Putamen (tissue), 1 donor: ENCODE results near the gene ABCD3.
"Not testable (repeated sequence)": the region's sequence is repeated elsewhere in the genome, so short reads cannot be mapped to it uniquely, and the experiment has no call there.

ENCODE experiments used
- DNase-seq: peaks from one replicate; pipeline ENCODE4 v3.0.0-alpha.2; 2016; ENCODE audit warnings: low spot score

The ABCD3 gene

GRCh38 chr1:94417978-94418663 is at the start of gene ABCD3:
ABCD3 (plus strand) TSS chr1:94418389; CDS start chr1:94418479, 90 bp downstream.
- DNase-seq: peak; percentile 97

- DNase-seq: not testable (repeated sequence)
These were observed 45.4 kb upstream of the ABCD3 start for GRCh38 chr1:94372771-94373170.

- DNase-seq: not testable (repeated sequence)
These were observed 44.9 kb upstream of the ABCD3 start for GRCh38 chr1:94373311-94373710.

DNA sequence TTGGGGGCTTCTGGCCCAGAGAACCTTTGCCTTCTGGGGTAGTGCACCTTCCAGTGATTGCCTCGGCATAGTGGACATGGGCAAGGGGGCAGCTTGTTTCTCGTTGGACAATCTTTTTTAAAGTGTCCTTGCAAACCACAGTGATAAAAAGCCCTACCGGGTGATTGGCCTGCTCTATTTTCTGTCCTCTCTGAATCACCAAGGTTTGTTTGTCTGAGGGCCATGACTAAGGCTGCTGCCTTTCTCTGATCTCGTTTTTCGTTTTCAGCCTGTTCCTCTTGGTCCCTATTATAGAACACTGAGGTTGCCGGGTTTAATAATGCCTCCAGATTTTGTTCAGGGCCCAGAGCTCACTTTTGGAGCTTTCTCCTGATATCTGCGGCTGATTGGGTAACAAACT is 42.5 kb upstream of the ABCD3 start:
- DNase-seq: not testable (repeated sequence)

GRCh38 chr1:94378493-94378892 is 39.7 kb upstream of the ABCD3 start:
- DNase-seq: not testable (repeated sequence)

GRCh38 chr1:94379615-94380014 is 38.6 kb upstream of the ABCD3 start:
- no peak for DNase-seq

DNA sequence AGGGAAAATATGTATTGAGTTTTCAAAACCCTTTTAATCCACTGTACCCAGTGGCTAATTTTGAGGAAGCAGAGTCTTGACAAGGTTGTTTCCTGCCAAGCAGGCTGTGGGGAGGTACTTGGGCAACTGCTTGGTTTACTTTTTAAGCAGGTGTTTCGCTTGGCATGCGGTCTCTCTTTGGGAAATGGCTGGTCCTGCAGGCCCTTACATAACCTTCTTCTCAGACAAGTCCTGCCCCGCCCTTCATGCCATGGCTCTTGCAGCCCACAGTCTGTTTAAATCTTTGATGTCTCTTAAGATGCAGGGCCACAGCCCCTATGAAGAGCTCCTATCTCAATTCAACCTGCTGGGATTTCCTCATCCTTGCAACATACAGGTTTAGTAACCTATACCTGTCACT is 36.0 kb upstream of the ABCD3 start:
- no peak for DNase-seq

DNA sequence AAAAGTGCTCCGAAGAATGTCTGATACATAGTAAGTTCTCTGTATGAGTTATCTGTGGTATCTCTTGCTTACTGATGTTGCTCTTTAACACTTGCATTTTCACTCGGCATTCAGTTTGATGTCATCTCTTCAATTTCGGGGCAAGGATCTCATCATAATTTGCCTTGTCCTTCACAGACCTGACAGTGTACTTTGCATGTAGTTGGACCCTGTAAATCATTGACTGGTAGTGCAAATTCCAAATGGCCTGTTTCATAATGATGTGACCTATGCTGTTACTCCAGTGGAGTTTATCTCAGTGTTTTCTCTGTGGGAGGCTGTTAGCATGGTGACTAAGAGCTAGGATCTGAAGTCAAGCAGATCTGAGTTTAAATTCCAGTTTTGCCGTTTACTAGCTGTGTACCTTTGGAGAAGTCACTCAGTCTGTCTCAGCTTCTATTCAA is 34.2 kb upstream of the ABCD3 start:
- no peak for DNase-seq

DNA sequence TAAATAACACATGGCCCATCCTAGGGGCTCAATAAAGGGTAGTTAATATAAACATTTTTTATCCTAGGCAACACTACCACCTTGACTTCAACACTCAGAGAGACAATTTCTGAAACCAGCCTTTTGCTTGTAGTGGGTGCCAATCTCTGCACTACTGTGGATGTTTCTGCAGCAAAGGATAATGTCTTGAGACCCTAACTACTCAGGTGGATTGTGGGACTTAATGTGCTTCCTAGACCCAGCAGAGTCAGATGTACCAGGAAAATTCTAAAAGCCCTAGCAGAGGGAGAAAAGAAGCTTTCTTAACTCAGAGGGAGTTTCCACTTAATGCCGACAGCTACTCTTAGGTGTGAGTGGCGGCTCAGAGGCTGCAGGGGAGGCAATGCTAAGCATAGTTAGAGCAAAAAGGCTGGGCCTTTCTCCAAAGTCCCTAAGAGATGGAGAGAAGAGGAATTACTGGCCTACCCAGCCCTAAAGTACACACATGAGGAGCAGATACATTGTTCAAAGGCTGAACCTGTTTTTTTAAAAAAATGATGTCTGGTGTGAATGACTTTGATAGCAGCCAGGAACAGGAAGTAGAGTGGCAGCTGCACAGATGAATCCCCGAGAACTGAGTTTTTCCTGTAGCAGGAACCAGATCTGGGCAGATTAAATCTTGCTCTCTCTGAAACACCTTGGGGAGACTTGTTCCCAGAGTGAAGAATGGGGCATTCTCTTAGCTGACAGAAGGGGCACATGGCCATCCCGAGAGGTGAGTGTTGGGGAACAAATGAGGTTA is 33.5 kb upstream of the ABCD3 start:
- DNase-seq: no peak

DNA sequence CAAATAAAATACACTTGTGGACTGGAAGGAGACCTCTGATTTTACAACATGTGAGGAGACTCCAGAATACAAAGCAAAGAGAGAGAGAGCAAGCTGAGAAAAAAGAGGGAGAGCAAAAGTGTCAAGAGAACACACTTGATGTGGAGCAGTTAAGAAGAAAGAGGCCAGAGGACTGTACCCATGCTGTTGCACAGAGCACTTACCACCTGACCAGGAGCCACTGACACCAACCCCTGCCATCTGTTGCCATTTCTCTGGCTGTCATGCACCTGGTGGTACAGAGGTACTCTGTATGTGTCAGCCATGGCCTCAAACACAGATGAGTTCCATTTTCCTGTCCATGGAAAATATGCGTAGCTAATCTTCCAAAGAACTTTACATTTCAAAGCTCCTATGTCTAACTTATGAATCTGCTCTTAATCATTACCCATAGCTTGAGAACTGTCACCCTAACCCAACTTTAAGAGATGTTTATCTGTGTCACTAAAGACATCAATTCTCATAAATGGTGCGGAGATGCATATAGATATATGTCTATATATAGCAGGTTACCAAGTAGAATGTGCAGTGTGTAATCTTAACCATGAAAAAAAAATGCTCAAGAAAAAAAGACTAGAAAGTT is 32.8 kb upstream of the ABCD3 start:
- DNase-seq: no peak

- DNase-seq: no peak
These were observed 28.9 kb upstream of the ABCD3 start for GRCh38 chr1:94389298-94389697.

- DNase-seq: no peak
These were observed 23.9 kb upstream of the ABCD3 start for GRCh38 chr1:94394247-94394646.

DNA sequence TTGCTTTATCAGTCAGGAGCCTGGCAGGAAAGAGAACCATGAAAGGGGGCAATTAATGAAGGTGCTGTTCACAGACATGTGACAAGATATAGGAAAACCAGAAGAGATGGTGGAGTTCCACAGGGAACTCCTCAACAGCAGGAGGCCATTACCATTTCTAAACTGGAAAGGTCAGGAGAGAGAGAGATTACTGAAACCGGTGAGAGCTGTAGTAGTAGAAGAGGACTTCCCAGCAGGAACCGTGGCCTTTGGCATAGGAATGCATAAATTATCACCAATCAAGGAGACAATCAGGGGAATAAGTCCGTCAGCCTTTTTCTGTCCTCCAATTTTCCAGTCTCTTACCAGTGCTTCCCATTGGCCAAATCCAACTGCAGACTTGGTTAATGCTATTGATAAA is 23.0 kb upstream of the ABCD3 start:
- no peak for DNase-seq

- no peak for DNase-seq
These were observed 22.4 kb upstream of the ABCD3 start for GRCh38 chr1:94395748-94396309.

DNA sequence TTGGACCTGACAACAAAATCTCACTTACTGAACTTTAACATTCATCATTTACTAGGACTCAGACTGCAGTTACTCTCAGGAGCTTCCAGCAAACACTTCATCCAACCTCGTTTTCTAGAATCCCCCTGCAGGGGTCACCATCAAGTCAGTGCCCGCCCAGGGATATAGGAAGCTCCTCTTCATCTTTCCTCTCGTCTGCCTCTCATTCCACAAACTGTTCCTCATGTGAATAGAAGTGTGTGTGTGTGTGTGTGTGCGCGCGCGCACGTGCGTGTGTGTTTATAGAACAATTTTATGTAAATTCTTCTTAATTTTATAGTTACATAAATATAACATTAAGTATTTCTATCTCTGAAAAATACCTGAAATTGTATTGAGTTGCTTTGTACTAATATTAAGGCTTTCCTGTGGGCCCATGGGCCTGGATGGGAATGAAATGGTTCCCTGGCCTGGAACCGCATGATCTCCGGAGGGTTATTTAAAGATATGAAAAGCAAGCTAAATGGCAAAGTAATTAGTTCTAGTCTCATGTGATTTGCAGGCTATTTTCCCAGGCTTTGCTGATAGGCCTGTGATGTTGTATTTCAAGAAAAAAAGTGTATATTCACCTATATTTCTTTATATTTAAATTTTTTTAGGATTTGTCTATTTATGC is 21.7 kb upstream of the ABCD3 start:
- DNase-seq: no peak

DNA sequence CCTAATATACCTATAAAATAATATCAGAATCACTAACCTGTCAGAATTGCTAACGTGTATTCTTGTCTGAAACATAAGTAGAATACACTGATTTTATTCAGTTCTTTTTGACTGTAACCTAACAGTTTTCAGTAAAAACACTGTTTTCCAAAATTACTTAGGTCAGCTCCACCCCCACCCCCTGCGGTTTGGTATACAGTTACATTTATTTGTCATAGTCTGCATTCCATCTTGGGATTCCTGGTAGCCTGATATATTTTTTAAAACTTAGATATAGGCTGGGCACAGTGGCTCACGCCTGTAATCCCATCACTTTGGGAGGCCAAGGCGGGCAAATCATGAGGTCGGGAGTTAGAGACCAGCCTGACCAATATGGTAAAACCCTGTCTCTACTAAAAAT is 19.8 kb upstream of the ABCD3 start:
- DNase-seq: no peak

DNA sequence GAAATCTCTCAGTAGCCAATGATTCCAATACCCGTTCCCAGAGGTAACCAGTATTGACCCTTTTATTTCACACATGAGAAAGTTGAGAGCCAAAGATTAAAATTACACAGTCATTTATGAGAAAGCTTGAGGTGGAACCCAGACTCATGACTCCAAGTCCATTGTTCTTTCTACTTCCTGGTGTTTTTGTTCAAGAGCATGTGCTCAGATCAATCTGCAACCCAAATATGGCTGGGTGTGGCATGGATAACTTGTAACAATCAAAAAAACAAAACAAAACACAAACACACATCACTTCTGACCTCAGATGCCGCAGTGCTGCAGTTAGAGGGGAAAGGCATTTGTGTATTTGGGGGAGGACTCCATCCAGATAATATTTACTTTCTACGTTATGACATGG is 18.7 kb upstream of the ABCD3 start:
- DNase-seq: no peak

- DNase-seq: no peak
These were observed 17.0 kb upstream of the ABCD3 start for GRCh38 chr1:94401206-94401605.

- DNase-seq: no peak
These were observed 11.7 kb upstream of the ABCD3 start for GRCh38 chr1:94406446-94406845.

GRCh38 chr1:94408104-94408830 is 9.9 kb upstream of the ABCD3 start:
- no peak for DNase-seq

GRCh38 chr1:94411237-94411636 is 7.0 kb upstream of the ABCD3 start:
- DNase-seq: no peak

- no peak for DNase-seq
These were observed 4.9 kb upstream of the ABCD3 start for GRCh38 chr1:94413311-94413710.
